ENCODE data around the gene C11orf68.

Gene C11orf68

GRCh38 chr11:65942531-65942930 is 23.7 kb upstream of the C11orf68 start:
- no peak for TF ChIP-seq CTCF (IDR thresholded peaks at IDR 0.05; ENCODE audit: low read length, missing control alignments)
- no peak for DNase-seq (ENCODE audit: low read depth)
- no peak overlapping the region for H3K4me3 ChIP-seq (replicated peaks; ENCODE audit: low read depth, low read length)

GRCh38 chr11:65941720-65942310 is 23.0 kb upstream of the C11orf68 start:
- TF ChIP-seq CTCF (IDR thresholded peaks at IDR 0.05; ENCODE audit: low read length, missing control alignments), result no peak
- DNase-seq (ENCODE audit: low read depth), result no peak
- no peak overlapping the region for H3K4me3 ChIP-seq (replicated peaks; ENCODE audit: low read depth, low read length)

GRCh38 chr11:65937766-65938165 is 18.9 kb upstream of the C11orf68 start:
- DNase-seq (ENCODE audit: low read depth), result no peak

GRCh38 chr11:65934014-65934413 is 15.2 kb upstream of the C11orf68 start:
- DNase-seq (ENCODE audit: low read depth), result peak; percentile 36
- H3K4me3 ChIP-seq (replicated peaks; ENCODE audit: low read depth, low read length), result no peak overlapping the region
- no peak for TF ChIP-seq CTCF (IDR thresholded peaks at IDR 0.05; ENCODE audit: low read length, missing control alignments)

More at GRCh38 chr11:65937766-65938165, 18.9 kb upstream of the C11orf68 start:
- no peak for TF ChIP-seq CTCF (IDR thresholded peaks at IDR 0.05; ENCODE audit: low read length, missing control alignments)
- H3K4me3 ChIP-seq (replicated peaks; ENCODE audit: low read depth, low read length), result no peak overlapping the region

- peak; percentile 22 for DNase-seq (ENCODE audit: low read depth)
- no peak overlapping the region for H3K4me3 ChIP-seq (replicated peaks; ENCODE audit: low read depth, low read length)
- TF ChIP-seq CTCF (IDR thresholded peaks at IDR 0.05; ENCODE audit: low read length, missing control alignments), result no peak
Measured at GRCh38 chr11:65932558-65932919, 13.7 kb upstream of the C11orf68 start.

GRCh38 chr11:65931773-65932557 is 13.1 kb upstream of the C11orf68 start:
- DNase-seq (ENCODE audit: low read depth), result no peak
- TF ChIP-seq CTCF (IDR thresholded peaks at IDR 0.05; ENCODE audit: low read length, missing control alignments), result peak; percentile 3
- no peak overlapping the region for H3K4me3 ChIP-seq (replicated peaks; ENCODE audit: low read depth, low read length)
